M059J (cell line): Measurements from ENCODE around the gene BATF3. TPM values are rescaled to one million over a fixed set of nuclear protein-coding genes. Genes with fewer than 3 reads are reported as not detected.
A peak's percentile ranks its signal among the peaks of the same experiment; 100 is the strongest.

Experiments
- DNase-seq: peaks from one replicate; pipeline ENCODE4 v3.0.0-alpha.2; 2012; ENCODE audit warnings: low read depth
- total RNA-seq: library from RNA; depleted of rRNA; stranded (reverse); fragments of >200 nt; shearing (Covaris generic); gene quantifications from 2 replicates; pipeline ENCODE4 v1.2.3, GENCODE V29; 2014

BATF3 gene
- total RNA-seq, 1 experiment from 2014 or later, result 3.3 TPM

DNA sequence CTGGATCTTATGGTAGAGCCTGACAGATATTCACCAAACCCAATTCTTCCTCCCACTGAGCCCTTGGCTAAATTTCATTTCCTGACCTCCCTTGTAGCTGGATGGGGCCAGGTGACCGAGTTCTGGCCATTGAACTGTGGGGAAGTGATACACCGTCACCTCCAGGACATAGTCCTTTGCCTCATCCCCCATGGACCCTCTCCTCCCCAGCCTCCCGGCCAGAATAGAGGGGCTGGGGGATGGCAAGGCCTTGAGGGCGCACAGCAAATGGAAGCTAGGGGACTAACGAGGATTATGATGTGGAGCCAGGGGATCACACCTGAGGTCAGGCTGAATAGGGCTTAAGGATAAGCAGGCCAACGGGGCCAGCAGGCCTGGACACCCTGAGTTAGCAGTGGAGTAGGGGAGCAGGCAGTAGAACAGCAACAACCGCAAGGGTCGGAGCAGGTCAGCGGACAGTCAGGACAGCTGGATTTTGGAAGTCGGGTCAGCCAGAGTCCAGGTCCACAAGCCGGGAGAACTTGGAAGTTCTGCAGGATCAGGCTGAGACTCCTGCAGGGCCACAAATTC is 15.0 kb downstream of the BATF3 start:
- DNase-seq, result no peak

DNA sequence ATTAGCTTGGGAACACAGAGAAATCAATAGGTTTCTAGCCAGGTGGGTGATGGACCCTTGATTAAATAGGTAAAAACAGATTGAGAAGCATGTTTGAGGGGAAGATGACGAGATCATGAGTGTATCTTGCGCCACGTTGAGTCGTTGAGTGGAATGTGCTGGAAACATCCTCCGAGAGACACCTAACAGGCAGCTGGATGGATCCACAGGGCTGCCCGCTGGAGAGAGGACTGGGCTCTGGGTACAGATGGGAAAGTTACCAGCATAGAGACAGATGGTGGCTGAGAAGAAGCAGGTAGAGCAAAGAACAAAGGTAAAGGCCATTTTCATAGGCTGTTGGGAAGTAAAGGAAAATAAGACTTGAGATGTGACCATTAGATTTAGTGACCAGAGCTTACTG is 15.6 kb downstream of the BATF3 start:
- DNase-seq, result no peak

DNA sequence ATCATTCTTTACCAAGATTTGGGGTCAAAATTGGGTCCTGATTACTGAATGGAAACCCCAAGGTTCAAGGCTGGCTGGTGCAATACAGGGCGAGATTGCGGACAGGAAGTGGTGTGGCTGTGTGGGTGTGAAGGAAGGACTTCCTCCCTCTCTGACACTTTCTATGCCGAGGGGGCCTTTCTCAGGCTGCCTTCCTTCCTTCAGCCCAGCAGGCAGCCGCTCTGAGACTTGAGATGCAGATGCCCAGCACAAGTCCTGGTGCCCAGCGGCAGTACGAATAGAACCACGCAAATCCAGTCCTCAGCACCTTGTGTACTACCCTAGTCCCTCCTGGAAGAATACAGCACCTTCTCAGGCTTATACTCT is 16.3 kb downstream of the BATF3 start:
- no peak for DNase-seq

DNA sequence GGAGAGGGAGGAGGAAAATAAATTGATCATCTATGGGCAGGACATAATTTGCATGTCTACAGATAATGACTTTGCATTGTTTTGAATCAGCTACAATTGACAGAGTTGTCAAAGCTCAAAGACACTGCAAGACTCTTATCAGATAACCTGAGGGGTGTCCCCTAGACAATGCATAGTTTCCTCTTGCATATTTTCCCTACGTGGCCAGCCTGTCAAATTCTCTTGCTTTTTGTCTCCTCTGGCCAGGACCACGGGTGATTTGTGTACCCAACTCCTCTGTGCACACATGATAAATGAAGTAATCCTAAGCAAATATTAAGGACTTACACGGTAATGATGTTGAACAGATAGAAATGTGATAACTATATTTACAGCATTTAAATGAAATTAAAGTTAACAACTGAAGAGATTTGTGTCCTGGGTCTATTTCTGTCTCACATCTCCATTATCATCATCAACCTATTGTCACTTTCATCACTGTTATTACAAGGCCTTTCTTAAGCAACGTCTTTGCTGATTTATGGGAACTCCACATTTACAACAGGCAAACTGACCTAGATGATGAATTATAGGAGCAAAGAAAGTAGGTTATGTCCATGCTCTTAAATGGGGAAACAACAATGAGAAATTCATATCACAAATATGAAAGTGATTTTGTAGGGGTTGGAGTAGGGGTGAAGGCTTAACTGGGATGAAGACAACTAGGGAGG is 18.8 kb downstream of the BATF3 start:
- DNase-seq, result no peak

DNA sequence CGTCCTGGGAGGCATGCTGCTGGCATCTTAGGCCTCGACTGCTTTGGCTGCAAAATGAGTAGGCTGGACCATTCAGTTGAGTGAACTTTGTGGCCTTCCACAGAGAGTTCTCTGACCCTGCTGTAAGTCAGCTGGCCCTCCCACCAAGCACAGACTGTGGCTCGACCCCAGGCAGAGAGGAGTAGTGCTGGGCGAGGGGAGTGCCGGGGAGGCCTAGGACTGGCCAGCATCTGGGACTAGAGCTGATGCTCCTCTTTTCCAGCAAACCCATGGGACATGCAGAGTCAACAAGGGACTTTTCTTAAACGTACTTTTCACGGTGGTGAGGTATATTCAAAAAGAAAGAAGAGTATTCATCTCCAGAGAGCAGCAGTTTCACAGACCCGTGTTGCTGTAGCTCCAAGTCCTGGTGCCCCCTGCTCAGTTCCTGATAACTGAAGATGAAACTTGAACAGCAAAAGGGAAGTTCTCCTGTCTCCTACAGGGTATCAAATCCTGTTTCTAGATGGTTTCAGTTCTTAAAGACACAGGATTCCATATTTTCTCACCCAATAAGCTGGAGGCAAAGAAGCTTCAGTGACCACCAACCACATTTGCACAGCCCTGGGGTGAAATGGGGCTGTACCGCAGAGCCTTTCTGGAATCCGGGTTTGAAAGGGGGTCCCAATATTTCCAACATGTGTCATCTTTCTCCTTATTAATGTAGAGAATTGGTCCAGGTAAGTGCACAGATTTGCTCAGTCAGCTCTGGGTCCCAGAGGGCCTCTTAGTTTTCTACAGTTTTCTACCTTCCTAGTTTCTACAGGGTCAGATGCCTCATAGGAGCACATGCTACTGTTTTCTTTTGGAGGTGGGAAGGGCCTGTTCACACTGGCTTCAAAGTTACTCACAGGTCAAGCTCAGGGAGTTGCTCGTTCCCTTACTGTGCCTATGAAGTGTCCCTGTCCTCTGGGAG is 20.9 kb downstream of the BATF3 start:
- DNase-seq, result no peak

DNA sequence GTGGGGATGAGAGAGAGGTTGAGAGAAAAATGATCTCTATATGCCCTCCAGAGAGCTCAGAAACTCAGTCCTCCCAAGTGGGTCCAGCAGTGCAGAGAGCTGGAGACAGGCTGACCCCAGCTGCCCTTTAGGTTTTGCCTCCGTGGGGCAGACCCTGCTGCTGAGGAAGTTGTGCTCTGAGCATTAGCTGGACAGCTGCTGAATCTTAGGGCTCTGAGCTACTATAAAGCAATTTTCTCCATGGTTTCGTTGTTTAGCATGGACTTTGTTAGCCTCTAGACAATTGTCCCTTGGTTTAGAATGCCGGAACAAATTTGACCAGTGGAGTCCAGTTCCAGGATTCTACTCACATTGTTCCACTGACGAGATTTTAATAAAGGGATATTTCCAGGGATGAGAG is 22.1 kb downstream of the BATF3 start:
- no peak for DNase-seq

DNA sequence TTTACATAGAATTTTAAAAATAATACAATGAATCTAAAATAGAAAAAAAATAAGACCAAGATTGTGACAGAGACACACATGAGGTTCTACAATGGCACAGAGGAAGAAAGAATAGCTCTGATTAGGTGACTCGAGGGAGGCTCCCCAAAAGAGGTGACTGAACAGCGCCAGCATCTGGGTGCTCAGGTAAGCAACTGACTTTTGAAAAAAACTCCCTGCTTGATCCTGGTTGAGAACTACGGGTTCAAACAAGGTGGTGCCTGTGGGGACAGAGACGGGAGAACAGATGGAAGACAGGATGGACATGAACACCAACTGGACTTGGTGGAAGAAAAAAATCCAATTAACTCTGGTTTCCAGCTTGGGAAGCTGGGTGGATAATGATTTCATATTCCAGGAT is 22.5 kb downstream of the BATF3 start:
- DNase-seq, result no peak

DNA sequence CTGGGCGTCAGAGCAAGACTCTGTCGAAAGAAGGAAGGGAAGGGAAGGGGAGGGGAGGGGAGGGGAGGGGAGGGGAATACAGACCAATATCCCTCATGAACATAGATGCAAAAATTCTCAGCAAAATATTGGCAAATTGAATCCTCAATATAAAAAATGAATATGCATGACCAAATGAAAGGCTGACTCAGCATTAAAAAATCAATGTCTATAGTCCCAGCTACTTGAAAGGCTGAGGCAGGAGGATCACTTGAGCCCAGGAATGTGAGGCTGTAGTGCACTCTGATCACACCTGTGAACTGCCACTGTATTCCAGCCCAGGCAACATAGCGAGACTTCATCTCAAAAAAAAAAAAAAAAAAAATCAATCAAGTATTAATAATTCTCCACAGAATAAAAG is 24.0 kb downstream of the BATF3 start:
- DNase-seq, result no peak

DNA sequence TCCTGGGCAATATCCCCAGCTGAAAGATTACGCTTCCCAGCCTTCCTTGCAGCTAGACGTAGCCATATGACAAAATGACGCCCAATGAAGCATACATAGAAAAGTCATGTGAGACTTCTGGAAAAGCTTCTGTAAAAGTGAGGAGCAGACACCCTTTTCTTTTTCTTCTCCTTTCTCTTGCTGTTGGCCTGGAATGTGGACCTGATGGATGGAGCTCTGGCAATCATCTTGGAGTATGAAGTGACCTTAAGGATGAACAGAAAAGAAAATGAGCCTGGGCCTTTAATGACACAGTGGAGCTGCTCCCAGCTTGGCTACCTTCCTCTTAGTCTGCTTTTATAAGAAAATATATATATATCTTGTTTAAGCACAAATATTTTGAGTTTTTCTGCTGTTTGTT is 24.8 kb downstream of the BATF3 start:
- no peak for DNase-seq

DNA sequence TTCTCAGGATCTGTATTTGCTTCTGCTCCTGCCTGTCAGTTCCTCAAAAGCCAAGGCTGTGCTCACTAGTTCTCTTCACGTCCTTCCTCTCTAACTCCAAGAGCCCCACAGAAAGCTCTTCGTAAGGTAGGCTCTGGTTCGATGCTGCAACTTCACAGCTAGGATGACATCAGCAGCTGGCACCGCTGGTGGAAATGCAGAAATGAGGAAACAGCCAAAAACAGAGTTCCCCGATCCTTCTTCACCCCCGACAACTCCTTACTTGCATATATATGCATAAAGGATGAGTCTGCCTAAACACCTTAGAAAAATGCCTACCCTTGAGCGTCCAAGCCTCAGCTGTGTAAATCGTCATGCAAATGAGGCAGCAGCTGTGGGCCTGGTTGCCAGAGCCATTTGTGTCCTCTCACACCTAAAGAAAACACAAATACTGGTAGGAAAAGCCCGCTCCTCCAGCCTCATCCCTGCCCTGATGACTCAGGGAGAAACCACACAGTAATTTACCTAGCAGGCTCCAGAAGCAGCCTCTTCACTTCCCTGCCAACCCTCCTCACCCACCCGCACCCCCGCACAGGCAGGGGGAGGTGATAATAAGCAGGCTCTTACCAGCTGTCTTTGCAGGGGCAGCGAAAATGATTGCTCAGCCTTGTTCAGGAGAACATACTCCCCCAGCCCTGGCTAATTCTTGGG is 28.2 kb downstream of the BATF3 start:
- peak; percentile 94 for DNase-seq

DNA sequence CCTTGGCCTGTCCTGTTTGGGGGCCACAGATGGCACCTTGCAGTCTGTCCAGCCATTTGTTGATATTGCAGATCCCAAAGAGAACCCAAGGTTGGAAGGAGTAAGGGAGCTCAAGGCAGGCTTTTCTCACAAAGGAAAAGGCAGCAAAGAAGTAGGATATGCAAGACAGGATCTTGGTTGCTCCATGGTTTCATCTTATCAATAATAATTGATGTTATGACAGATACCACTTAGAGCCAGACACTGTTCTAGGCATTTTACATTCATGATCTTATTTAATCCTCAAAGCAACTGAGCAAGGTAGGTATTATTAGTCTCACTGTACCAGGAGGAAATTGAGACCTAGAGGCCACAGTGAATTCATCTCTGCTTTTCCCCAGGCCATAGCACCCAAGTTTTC is 28.8 kb downstream of the BATF3 start:
- DNase-seq, result no peak

DNA sequence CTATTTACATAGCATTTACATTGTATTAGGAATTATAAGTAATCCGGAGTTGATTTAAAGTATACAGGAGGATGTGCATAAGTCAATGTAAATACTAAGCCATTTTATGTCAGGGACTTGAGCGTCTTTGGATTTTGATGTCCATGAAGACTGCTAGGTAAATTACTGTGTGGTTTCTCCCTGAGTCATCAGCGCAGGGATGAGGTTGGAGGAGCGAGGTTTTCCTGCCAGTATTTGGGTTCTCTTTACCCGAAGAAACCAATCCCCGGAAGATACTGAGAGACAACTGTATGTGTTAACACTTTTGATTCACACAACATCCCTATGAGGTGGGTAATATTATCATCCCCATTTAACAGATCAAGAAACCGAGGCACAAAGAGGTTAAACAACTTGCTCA is 29.3 kb downstream of the BATF3 start:
- peak; percentile 73 for DNase-seq

DNA sequence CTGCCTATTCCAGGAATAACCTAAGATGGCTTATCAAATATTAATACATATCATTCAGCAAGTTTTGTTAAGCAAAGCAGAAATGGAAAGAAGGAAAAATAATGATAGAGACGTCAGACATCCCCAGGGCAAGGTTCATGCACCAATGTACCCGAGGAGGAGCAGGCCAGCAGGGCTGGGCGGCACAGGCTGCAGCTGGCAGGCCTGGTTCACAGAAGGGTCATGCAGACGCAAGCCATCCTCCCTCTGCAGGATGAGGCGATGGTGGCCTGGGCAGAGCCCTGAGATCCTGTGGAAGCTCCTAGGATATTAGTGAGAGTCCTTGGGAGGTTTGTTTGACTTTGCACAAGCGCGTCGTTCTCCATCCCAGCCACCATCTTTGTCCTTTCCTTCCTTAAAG is 30.0 kb downstream of the BATF3 start:
- no peak for DNase-seq

DNA sequence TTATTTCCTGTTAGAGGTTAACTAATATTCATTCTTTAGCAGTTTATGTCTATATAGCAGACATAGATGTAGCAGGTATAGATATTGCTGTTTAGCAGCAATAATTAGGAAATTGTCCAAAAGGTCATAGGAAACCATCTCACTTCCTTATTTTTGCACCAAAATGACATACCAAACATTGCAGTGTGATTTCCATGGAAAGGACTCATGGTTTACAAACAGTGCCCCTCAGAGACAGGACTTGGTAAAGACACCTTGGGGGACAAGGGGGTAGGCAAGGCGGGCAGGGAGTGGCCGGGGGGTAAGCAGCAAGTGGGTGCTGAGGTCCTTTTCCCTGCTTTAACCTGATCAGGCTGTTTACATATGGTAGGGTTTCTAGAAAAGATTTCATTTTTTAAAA is 30.5 kb downstream of the BATF3 start:
- peak; percentile 56 for DNase-seq

DNA sequence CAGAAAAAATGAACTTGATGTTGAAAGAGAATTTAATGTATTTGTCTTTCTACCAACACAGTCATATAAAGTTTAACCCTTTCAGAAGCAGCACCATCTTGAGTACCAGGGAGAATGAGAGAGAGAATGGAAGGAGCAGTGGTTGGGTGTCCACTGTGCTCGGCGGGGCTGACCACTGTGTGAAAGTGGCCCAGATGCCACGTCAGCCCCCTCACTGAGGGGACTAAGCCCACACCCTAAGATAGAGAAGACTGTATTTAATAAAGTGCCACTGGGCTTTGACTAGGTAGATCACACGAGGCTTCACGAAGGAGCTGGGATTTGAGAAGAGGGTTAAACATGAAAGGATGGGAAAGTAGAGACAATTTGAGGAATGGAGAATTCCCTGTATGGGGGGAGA is 31.2 kb downstream of the BATF3 start:
- DNase-seq, result no peak

DNA sequence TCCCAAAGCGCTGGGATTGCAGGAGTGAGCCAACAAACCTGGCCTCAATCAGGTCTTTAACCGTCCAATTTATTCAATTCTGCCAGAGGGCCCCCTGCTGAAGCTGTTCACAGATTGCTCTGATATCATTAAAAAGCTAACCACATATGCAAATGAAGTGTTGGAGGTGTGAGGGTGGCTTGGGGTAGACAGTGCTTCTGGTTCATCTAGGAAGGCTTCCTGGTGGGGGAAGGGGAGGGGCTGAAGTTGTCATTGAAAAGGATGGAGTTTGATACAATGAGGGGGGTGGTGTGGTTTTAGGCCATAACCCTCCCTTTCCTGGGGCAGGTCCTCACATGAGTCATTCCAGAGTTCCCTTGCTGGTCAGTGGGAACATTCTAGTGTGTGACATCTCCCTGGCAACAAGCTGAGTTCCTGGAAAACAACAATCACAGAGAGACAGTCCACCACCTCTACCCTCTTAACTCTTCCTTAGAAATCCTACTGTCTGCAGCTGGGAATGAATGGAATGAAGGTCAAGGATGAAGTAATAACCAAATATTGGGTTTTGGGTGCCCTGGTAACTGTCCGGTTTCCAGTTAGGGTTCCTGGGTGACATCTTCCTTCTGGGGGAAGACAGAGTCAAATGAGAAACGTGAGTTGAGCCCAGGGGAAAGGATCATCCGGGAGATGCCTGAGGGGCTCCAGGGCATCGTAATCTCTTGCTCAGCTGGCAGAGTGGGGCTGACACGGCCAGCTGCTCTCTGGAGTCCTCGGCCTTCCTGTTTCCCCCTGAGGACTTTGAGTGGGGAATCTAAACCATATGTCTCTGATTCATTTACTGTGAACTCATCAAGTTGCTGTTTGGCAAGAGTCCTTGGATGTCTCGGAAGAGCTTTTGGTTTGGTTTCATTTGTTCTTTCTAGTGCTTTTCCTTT is 32.2 kb downstream of the BATF3 start:
- peak; percentile 100 for DNase-seq

DNA sequence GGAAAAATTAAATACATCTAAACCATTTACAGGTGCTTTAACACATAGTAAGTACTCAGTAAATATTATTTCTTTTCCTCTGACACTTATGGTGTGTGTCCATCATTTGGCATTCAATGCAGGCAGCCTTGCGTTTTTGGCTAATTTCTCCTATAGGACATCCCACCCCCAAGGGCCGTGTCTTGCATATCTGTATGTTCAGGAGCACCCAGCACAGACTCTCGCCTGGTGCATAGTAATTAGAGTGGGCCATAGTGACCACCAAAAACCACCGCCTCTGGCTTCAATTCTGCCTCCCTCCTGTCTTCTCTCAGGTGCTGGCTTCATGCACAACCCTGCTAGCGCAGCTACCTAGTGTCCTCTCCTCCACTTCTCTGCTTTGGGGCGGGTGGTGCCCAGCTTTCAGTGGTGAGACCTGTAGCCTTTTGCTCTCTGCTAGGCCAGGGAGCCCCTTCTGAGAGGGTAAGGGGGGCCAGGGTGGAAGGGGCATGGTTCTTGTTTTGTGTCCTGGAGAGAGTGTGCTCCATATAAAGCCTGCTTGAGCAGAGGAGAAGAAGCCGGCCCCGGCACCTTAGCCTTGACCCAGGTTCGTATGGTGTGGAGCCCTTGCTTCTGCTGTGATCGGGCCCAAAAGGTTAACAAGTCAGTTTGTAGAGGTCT is 33.4 kb downstream of the BATF3 start:
- no peak for DNase-seq

DNA sequence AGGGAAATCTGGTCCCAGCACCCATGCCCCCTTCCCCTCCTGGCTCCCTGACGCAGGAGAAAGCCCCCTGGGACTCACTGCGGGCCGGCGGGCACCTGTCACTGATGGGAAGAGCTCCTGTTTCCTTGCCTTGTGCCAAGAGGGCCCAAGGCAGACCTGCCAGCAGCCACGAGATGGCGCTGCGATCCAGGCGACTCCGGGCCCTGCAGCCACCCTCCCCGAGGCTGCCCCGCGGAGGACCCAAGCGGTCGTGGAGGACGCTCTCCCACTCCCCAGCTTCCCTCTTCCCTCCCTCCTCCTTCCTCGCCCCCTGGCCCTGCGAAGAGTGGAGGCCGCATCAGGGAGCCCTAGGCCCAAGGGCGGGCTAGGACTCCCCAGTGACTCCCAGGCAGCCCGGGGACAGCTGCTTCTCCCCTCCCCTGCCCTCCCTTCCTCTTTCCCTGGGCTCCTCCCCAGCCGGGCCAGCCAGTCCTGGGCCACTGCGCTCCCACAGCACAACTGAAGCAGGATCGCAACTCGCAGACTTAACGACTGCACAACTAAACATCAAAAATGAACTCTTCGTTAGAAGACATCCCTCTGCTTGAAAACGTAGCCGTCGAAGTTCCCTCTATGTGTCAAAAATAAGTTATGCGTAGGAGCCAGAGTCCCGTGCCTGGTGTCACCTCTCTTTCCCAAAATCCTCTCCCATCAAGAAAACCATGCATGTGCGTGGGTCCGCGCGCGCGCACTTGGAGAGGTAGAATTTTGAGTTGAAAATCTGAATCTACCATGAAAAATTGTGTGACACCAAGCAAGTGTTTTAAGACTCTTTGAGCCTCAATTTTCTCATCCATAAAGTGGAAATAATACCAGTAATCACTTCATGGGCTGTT is 34.2 kb downstream of the BATF3 start:
- peak; percentile 74 for DNase-seq

DNA sequence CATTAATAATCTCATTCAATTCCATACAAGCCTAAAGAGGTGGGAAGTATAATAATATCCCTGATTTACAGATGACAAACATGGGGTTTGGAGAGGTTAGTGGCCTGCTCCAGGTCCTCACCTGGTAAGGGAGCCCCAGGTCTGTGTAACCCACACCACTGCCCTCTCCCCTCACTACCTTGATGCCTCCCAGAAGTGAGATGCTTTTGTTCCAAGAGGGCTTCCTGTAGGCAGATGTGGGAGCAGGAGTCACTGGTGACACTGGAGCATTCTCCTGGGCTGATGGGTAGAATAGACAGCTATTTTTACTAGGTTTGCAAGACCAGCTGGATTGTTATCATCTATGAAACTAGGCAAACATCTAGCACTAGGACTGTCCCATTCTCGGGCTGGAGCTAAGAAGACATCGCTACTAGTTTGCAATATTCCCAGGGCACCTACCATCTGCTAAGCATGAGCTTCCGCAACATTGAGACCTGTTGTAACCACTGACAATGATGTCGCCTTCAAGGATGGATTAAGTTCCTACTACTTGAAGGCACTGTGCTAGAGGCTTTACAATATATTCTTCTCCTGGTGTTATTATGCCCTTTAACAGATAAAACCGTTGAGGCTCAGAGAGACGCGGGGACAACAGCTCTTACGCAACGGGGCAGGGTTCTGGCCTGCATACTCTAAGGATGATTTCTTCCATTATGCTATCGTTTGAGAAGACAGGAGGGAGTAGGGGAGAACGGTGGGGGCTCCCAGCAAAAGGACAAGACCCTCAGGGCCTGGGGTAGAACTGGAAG is 35.0 kb downstream of the BATF3 start:
- no peak for DNase-seq
